ENCODE data around the gene SGPP2. TPM values are rescaled to one million over a fixed set of nuclear protein-coding genes. Genes with fewer than 3 reads are reported as not detected.
"Not testable (repeated sequence)": the region's sequence is repeated elsewhere in the genome, so short reads cannot be mapped to it uniquely, and the experiment has no call there.

The SGPP2 gene
- total RNA-seq, 1 donor = not detected

- no peak for DNase-seq (ENCODE audit: low read depth)
- H3K4me3 ChIP-seq (ENCODE audit: low read depth, low read length) = no peak overlapping the region
- TF ChIP-seq CTCF (IDR thresholded peaks at IDR 0.05; ENCODE audit: insufficient read depth, low read depth, low read length) = no peak
These were observed 25.9 kb upstream of the SGPP2 start for GRCh38 chr2:222398446-222398885.

GRCh38 chr2:222399038-222399783 lies 25.1 kb upstream of the SGPP2 start:
- DNase-seq (ENCODE audit: low read depth) = no peak
- no peak for TF ChIP-seq CTCF (IDR thresholded peaks at IDR 0.05; ENCODE audit: insufficient read depth, low read depth, low read length)
- no peak overlapping the region for H3K4me3 ChIP-seq (ENCODE audit: low read depth, low read length)

- no peak overlapping the region for H3K4me3 ChIP-seq (ENCODE audit: low read depth, low read length)
- no peak for DNase-seq (ENCODE audit: low read depth)
- TF ChIP-seq CTCF (IDR thresholded peaks at IDR 0.05; ENCODE audit: insufficient read depth, low read depth, low read length) = no peak
These were observed 20.0 kb upstream of the SGPP2 start for GRCh38 chr2:222404151-222404905.

- TF ChIP-seq CTCF (IDR thresholded peaks at IDR 0.05; ENCODE audit: insufficient read depth, low read depth, low read length) = no peak
- DNase-seq (ENCODE audit: low read depth) = no peak
- H3K4me3 ChIP-seq (ENCODE audit: low read depth, low read length) = no peak overlapping the region
These were observed 15.7 kb upstream of the SGPP2 start for GRCh38 chr2:222408684-222409083.

- TF ChIP-seq CTCF (IDR thresholded peaks at IDR 0.05; ENCODE audit: insufficient read depth, low read depth, low read length) = no peak
- H3K4me3 ChIP-seq (ENCODE audit: low read depth, low read length) = no peak overlapping the region
- no peak for DNase-seq (ENCODE audit: low read depth)
These were observed 13.8 kb upstream of the SGPP2 start for GRCh38 chr2:222410534-222410933.

GRCh38 chr2:222412334-222412733 lies 12.0 kb upstream of the SGPP2 start:
- not testable (repeated sequence) for H3K4me3 ChIP-seq (ENCODE audit: low read depth, low read length); DNase-seq (ENCODE audit: low read depth)

GRCh38 chr2:222413295-222413911 lies 10.9 kb upstream of the SGPP2 start:
- TF ChIP-seq CTCF (IDR thresholded peaks at IDR 0.05; ENCODE audit: insufficient read depth, low read depth, low read length) = no peak
- no peak overlapping the region for H3K4me3 ChIP-seq (ENCODE audit: low read depth, low read length)
- DNase-seq (ENCODE audit: low read depth) = no peak
